NCI-H774 (cell line): ENCODE measurements around the gene VCAN.
"Not testable (repeated sequence)": the region's sequence is repeated elsewhere in the genome, so short reads cannot be mapped to it uniquely, and the experiment has no call there.

ENCODE experiments used
- DNase-seq: peaks from one replicate; lab custom pipeline; 2025; lab: John Stamatoyannopoulos, UW

The VCAN gene

DNA sequence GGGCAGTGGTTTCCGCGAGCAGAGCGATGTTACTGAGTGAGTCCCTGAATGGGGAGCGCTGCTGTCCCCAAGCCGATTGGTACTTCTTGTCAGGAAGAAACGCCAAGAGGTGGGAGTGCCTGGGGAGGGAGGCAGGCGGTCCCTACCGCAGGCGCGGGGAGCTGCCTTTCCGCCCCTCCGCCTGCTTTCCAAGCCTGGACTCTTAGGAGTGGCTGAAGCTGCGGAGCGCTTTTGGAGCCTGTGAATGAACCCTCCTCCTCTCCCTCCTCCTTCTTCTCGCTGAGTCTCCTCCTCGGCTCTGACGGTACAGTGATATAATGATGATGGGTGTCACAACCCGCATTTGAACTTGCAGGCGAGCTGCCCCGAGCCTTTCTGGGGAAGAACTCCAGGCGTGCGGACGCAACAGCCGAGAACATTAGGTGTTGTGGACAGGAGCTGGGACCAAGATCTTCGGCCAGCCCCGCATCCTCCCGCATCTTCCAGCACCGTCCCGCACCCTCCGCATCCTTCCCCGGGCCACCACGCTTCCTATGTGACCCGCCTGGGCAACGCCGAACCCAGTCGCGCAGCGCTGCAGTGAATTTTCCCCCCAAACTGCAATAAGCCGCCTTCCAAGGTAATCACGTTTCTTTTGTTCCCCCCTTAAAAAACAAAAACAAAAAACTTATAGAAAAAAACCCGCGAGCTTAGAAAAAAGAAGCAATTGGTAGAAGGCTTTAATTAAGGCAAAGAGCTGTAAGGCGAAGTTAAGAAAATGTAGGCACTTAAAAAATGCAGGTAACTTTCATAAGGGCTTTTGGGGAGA is at the start of gene VCAN:
VCAN (plus strand) TSS at position 340 of the 808 bp plus-strand sequence. CDS start 11,775 bp downstream, outside the sequence.
- DNase-seq, result no peak

DNA sequence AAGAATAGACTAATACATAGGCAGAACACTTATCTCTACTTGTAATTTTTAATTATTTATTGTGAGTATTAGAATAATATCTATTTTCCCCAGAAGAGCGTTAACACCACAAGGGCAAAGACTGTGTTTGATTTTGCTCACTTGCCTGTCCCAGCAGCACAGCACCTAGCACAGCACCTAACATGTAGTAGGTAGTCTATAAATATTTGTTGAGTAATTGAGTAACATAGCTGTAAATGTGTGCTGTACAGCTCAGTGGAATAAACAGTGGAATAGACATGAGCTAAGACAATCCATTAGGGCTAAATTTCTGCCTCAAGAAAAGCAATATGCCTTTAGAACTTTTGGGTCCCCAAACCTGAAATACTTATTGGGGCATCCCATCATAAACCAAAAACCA is 49.3 kb upstream of the VCAN start:
- DNase-seq, result no peak

DNA sequence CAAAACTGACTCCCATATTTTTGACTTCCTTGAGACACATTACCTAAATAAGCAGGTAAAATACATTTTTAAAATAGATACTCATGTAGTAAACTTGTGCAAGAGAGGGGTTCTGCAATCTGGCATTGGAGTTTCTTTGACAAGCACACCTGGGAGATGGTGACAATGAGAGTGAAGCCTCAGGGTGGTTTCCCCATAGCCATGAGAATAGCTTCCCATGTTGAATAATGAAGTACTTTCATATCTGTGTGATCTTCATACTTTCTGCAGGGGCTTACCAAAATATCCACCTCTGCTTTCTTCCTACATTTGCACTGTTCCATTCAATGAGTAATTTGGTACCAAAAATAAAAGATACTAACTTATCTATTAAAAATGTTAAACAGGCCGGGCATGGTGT is 44.7 kb upstream of the VCAN start:
- DNase-seq, result no peak

DNA sequence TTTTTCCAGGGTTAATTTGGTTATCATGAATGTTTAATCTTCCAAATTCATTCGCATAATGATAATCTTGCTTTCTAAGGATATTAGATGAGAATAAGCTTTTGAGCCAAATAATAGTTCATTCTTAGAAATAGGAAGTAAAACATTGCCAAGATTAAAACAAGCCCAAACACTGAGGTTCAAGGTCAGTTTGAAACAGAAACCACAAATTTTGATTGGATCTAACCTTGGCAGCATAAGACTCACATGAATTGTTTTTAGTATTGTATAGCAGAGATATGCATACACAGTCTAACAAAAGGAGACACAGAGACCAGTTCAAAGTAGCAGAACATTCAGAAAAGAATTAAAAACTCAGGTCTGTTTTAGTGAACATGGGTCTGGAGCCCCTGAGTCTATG is 43.4 kb upstream of the VCAN start:
- DNase-seq, result no peak

DNA sequence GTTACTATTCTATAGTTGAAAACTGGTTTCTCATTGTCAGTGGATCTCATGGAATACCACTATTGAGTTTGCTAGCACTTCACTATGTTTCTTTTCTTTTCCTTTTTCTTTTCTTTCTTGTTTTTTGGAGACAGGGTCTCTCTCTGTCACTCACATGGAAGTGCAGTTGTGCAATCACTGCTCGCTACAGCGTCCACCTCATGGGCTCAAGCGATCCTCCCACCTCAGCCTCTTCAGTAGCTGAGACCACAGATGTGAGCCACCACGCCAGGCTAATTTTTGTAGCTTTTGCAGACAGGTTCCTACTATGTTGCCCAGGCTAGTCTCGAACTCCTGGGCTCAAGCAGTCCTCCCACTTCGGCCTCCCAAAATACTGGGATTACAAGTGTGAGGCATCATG is 42.7 kb upstream of the VCAN start:
- no peak for DNase-seq

DNA sequence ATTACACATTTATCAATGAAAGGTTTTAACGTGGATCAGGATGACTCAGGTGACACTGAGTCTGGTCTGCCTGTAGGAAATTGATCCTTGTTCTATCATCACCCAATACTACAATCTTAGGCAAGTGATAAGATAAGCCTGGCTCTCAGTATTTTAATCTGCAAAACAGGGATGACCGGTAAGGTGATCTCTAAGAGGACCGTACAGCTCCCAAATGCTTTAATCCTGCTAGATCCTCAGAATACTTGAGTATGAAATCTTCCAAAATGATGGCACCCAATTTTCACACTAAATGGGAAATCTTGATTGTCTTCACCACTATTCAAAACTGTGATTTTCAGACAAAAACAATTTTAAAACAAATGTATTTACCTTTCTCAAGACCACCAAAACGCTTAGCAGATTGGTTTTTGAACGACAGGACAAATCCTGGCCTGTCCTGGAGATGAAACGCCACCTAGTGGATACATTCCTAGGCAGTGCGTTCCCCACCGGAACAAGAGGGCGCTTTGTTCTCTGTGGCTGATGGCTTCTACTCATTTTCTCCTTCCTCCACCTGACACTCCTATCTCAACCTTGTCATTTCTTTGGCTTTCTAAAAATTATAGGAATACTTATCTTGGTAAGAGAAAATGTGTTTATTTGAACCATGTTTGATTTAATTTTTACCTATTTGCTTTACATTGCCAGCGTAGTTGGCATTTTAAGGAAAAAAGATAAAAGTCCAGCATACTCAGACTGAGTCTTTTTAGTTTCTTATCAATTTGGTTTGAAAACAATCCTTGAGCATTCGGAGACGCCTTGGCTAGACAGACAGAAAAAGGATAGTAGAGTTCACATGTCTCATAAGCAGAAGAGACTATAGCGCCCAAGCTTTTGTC is 41.2 kb upstream of the VCAN start:
- DNase-seq, result no peak

DNA sequence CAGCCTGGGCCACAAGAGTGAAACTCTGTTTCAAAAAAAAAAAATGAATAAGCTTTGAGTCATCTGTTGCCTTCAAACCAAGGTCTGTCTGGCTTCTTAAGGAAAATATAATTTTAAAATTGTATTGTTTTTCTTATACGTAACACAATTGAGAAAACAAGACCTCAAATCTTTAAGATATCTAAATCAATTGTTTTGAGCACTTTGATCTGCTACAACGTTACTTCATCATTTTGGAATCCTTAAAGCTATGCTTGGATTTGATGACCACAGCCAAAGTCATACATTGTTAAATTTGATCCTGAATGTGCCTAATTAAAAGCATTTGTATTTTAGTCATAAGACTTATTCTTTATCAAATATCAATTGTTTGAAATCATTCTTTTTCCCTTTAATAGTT is 37.7 kb upstream of the VCAN start:
- DNase-seq, result no peak

DNA sequence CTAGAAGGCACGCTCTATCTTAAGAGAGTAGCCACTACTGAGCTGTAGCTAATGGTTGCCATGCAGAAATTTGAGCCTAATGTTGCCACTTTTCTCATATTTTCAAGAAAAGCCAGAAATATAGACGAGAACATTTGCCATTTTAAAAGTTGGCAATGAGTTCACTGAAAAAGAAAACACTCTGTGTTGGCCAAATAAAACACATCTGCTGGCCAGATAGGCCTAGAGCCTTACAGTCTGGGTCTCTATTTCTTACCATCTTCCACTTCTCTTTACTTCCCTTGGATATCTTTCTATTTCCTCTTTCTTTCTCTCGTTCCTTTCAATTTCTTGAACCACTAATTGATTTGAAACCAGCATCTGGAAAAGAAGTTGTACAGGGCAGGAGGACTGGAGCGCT is 36.6 kb upstream of the VCAN start:
- DNase-seq, result no peak

DNA sequence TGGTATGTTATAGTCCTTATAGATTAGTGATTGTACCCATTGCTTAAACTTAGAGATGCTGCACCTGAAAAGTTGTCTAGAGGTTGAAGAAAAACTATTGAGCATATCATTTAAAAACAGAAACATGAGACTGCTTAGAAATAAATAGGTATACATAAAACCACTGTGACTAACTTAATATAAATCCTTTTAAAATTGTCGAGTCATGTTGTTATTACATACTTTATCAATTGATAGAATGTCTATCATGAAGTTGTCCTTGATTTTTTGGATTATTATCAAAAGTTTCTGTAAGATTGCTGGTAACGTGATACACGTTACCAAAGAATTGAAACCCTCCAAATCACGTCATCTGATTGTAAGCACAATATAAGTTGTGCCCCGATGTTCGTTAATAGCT is 35.3 kb upstream of the VCAN start:
- DNase-seq, result no peak

DNA sequence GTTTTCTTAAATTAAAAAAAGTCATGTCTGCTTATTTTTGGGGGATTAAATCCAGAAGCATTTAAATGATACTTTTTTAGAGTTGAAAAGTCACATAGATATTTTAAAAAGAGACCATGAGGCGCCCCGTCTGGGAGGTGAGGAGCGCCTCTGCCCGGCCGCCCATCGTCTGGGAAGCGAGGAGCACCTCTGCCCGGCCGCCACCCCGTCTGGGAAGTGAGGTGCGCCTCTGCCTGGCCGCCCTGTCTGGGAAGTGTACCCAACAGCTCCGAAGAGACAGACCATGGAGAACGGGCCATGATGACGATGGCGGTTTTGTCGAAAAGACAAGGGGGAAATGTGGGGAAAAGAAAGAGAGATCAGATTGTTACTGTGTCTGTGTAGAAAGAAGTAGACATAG is 33.8 kb upstream of the VCAN start:
- not testable (repeated sequence) for DNase-seq

DNA sequence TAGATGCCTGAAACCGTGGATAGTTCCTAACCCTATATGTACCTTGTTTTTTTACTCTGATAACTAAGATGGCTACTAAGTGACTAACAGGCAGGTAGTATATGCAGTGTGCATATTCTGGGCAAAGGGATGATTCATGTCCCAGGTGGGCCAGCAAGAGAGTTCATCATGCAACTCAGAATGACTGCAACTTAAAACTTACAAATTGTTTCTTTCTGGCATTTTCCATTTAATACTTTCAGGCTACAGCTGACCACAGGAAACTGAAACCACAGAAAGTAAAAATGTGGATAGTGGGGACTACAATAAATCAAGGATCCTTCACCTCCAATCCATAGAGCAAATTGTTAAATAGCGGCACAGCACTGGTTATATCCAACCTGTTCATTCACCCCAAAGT is 30.7 kb upstream of the VCAN start:
- no peak for DNase-seq

DNA sequence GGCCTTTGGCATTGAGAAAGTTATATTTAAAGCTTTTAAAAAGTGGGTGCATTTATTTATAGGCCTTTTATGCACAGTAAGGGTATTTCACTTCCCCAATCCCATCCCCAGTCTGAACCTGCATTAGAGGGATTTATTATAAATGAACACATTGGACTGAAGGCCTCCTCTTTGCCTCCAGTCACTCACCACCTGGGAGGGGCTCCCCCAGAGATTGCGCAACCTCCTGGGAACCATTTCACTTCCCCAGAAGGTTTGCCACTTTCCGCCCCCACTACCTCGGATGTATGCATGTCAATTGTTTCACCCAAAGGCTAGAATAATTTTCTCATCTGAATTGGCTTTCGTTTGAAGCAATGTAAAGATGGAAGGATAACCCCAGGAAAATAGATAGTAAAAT is 29.8 kb upstream of the VCAN start:
- DNase-seq, result no peak

DNA sequence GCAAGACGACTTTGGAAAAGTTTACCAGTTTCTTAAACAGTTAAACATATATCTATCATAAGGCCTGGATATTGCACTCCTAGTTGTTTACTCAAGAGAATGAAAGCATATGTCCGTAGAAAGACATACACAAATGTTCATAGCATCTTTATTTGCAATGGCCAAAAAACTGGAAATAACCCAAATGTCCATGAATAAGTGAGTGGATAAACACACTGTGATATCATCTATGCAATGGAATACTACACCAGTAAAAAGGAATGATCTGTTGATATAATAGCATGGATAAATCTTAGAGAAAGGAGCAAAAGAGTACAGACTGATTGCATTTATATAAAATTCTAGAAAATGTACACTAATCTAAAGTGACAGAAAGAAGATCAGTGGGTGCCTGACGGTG is 28.0 kb upstream of the VCAN start:
- DNase-seq, result no peak

DNA sequence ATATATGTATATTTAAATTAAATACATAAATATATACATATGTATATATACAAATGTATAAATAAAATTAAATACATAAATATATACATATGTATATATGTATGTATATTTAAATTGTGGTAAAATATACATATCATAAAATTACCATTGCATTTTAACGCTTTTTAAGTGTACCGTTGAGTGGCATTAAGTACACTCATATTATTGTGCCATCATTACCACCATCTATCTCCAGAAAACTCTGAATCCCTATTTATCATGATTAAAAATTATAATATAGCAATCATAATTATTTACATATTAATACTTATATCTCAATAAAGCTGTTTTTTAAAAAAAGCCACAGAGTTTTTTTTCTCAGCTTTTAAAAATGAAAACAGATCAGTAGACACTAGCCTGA is 27.1 kb upstream of the VCAN start:
- no peak for DNase-seq

DNA sequence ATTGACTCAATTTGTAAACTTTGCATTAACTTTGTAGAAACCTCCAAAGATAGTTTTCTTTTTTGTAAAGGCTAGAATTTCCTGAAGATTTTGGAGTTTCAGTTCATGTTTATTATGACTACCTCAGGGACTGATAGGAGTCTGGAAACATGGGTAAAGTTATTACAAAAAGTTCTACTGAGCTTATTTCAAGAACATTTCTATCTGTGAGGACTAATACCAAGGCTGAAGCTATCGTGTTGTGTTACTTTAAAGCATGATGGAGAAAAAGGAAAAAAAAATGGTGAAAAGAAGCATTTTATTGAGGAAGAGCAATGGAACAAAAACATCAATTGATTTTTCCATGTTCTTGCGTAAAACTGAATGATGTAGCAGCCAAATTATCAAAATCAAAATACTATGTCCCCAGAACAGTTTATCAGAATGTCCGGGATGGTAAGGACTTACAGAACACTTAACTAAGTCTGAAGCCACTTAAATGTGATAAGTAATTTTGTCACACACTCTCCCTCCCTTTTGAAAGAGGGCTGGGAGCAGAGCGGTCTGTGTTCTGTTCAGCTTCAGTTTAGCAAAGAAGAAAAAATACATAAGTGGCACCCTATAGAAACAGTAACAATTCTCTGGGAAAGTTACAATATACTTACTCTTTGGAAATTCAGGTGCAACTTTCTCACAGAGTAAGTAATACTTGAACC is 25.1 kb upstream of the VCAN start:
- no peak for DNase-seq

DNA sequence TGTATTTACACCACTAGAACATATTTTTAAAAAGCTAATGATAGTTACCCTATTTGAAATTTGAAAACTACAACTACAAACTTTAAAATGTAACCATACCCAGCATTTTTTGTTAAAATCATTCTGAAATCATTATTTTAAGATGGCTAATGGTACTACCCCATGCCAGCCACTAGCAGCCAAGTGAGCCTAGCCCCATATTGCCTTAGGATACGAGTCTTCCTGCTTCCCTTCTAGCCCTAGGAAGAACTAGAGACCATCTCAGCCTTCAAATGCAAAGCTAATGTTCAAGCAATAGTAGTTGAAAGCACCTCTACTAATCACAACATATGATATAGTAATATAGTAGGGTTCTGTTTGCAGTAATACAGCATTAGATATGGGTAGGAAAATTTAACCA is 24.0 kb upstream of the VCAN start:
- DNase-seq, result no peak

DNA sequence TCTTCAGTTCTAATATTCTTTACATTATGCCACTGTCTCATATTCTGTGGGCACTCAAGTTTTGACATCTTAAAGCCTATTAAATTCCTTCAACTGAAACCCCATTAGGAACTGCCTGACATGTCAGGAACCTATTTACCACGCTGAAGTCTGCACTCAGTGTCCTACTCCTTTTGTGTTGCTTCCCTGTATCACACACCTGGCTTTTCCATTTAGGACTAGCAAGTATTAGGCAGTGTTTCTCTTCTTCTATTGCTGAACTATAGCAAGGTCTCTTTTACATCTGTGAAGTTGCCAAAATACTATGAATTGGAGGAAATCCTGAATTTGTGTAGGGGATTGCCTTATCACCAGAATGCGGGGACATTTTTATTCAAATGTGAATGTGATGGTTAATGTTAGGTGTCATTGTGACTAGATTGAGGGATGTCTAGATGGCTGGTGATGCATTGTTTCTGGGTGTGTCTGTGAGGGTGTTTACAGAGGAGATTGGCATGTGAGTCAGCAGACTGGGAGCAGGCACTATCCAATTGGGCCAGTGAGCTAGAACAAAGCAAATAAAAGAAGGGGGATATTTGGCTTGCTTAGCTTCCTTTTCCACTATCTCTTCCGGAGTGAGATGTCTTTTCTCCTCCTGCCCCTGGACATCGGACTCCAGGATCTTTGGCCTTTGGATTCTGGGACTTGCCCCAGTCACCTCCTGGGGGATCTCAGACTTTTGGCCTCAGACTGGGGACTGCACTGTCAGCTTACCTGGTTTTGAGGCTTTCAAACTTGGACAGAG is 21.2 kb upstream of the VCAN start:
- no peak for DNase-seq

DNA sequence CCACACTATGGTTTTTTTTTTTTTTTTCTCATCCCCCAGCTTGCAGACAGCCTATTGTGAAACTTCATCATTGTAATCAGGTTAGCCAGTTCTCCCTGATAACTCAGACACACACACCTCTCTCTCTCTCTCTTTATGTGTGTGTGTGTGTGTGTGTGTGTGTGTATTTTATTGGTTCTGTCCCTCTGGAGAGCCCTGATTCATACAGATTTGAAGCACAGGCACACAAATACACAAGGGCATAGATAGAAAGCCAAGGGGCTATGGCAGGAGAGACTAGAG is 20.6 kb upstream of the VCAN start:
- DNase-seq, result no peak

DNA sequence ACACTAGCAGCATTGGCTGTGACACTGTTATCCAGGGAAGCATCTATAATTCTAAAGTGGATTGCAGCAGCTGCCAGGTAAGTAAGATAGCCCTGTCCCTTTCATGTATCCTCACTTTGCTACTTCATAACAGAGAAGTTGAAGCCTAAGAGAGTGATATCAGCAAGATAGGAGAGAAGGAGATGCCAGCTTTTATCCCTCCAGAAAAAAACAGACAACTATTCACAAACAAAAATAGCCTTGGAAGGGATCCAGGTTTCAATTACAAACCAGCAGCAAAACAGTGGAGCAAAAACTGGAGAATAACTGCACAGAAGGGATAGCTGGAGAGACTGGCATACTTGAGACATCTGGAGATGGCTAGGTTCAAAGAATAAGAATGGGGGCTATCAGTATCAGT is 19.6 kb upstream of the VCAN start:
- DNase-seq, result no peak

DNA sequence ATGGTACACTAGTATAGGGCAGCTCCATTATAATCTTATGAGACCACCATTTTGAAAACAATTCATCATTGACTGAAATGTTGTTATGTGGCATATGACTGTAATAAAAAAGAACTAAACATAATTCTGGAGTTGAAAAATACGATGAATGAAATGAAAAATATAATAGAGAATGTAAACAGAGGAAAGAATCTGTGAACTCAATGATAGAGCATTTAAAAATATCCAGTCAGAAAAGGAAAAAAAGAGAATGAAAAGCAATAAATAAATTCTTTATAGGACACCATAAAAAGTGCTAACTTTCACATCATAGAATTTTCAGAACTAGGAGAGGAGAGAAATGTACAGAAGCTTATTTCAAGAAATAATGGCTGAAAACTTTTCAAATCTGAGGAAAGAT is 17.6 kb upstream of the VCAN start:
- no peak for DNase-seq

DNA sequence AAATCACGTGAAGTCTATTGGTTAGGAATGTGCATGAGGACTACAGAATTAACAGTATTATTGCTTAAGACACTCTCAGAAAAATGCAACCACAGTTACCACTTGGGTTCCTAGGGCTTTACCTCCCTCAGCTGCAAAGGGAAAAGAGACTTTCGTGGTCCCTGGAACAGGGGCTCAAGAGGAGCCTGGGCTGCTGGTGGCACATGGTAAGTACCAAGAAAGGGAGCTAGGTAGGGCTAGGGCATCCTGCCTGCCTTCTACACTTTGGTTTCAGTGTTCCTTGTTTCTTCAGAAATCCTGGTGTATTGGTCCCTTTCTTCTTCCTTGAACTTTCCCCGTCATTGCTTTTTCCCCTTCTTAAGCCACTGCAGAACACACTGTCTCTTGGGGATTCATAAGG is 7.3 kb upstream of the VCAN start:
- no peak for DNase-seq

DNA sequence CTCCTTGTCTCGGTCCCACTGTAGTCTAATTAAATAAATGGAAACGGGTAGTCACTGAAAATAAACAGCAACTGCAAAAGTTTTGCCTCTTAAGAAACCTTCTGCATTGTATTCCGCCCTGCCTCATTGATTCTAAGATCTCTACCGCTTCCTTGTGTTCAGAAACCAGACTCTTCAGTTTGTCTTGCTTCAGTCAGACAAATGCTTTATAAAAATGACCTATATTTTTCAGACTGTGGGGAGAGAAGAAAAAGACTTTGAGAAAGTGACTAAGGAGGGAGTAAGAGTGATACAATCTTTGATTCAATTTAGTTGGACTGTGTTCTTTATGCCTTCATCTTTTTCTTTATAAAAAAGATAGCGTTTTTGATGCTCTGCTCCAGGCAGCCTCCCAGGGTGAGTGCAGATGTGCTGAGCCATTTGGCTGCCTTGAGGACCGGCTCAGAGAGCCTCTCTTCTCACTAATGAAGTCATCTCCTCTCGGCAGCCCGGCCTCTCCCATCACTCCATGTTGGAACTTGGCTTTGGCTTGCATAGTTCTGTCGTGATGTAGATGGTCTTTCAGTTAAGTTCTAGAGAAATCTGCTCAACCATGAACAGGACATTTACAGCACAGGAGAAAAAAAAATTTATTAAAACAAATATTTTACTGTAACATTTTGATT is 4.0 kb upstream of the VCAN start:
- no peak for DNase-seq
